CD1c-positive myeloid dendritic cell (primary cell): Measurements from ENCODE around the gene ADGRF5.
"Not testable (repeated sequence)": the region's sequence is repeated elsewhere in the genome, so short reads cannot be mapped to it uniquely, and the experiment has no call there.

Experiments used
- DNase-seq: peaks from one replicate; pipeline ENCODE4 v3.0.0-alpha.2; 2016; ENCODE audit errors: extremely low spot score

ADGRF5 gene

GRCh38 chr6:46891252-46891795, 30.4 kb downstream of the ADGRF5 start:
- DNase-seq: no peak

GRCh38 chr6:46888578-46888977, 33.2 kb downstream of the ADGRF5 start:
- DNase-seq: no peak

- no peak for DNase-seq
Observed at GRCh38 chr6:46888031-46888430, 33.7 kb downstream of the ADGRF5 start.

GRCh38 chr6:46882645-46883044, 39.1 kb downstream of the ADGRF5 start:
- DNase-seq: no peak

- no peak for DNase-seq
Observed at GRCh38 chr6:46879003-46879402, 42.7 kb downstream of the ADGRF5 start.

- DNase-seq: no peak
Observed at GRCh38 chr6:46876126-46876525, 45.6 kb downstream of the ADGRF5 start.

GRCh38 chr6:46867411-46867810, 54.3 kb downstream of the ADGRF5 start:
- no peak for DNase-seq

GRCh38 chr6:46865221-46865620, 56.5 kb downstream of the ADGRF5 start:
- no peak for DNase-seq

- DNase-seq: no peak
Observed at GRCh38 chr6:46863791-46864190, 57.9 kb downstream of the ADGRF5 start.

GRCh38 chr6:46862381-46862780, 59.4 kb downstream of the ADGRF5 start:
- no peak for DNase-seq

- peak; percentile 28 for DNase-seq
Observed at GRCh38 chr6:46855966-46856365, 65.8 kb downstream of the ADGRF5 start.

GRCh38 chr6:46851576-46851975, 70.2 kb downstream of the ADGRF5 start:
- not testable (repeated sequence) for DNase-seq

GRCh38 chr6:46850792-46851191, 70.9 kb downstream of the ADGRF5 start:
- DNase-seq: no peak

- DNase-seq: no peak
Observed at GRCh38 chr6:46849361-46849690, 72.4 kb downstream of the ADGRF5 start.

- DNase-seq: peak; percentile 86
Observed at GRCh38 chr6:46848684-46849360, 72.9 kb downstream of the ADGRF5 start.

GRCh38 chr6:46845126-46845525, 76.6 kb downstream of the ADGRF5 start:
- DNase-seq: no peak

GRCh38 chr6:46842252-46842846, 79.4 kb downstream of the ADGRF5 start:
- not testable (repeated sequence) for DNase-seq

- no peak for DNase-seq
Observed at GRCh38 chr6:46838033-46838432, 83.7 kb downstream of the ADGRF5 start.

GRCh38 chr6:46834991-46835390, 86.7 kb downstream of the ADGRF5 start:
- not testable (repeated sequence) for DNase-seq

- not testable (repeated sequence) for DNase-seq
Observed at GRCh38 chr6:46834257-46834916, 87.4 kb downstream of the ADGRF5 start.

GRCh38 chr6:46832816-46833215, 88.9 kb downstream of the ADGRF5 start:
- no peak for DNase-seq

GRCh38 chr6:46828939-46829338, 92.8 kb downstream of the ADGRF5 start:
- DNase-seq: no peak

GRCh38 chr6:46821458-46821881, 100.3 kb downstream of the ADGRF5 start:
- no peak for DNase-seq
